ENCODE measurements around the gene BRD3. TPM values are rescaled to one million over a fixed set of nuclear protein-coding genes. Genes with fewer than 3 reads are reported as not detected.
A peak's percentile ranks its signal among the peaks of the same experiment; 100 is the strongest.

Gene BRD3
- total and polyA plus RNA-seq, 12 donors = 5.7 to 34.4 (median 28.9) TPM

DNA sequence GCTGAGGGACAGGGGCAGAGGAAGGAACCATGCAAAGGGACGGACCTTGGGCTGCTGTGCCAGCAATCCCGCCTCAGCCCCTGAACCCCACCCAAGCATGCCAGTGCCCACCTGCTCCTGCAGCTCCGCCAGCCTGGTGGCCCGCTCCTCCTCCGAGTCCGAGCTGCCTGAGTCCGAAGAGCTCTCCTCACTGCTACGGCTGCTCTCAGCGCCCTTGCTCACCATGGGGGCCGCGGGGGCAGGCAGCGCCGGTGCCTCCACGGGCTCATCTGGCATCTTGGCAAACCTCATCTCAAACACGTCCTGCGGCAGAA lies 26.2 kb downstream of the BRD3 start:
- TF ChIP-seq, protein P1, sequence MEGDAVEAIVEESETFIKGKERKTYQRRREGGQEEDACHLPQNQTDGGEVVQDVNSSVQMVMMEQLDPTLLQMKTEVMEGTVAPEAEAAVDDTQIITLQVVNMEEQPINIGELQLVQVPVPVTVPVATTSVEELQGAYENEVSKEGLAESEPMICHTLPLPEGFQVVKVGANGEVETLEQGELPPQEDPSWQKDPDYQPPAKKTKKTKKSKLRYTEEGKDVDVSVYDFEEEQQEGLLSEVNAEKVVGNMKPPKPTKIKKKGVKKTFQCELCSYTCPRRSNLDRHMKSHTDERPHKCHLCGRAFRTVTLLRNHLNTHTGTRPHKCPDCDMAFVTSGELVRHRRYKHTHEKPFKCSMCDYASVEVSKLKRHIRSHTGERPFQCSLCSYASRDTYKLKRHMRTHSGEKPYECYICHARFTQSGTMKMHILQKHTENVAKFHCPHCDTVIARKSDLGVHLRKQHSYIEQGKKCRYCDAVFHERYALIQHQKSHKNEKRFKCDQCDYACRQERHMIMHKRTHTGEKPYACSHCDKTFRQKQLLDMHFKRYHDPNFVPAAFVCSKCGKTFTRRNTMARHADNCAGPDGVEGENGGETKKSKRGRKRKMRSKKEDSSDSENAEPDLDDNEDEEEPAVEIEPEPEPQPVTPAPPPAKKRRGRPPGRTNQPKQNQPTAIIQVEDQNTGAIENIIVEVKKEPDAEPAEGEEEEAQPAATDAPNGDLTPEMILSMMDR (IDR thresholded peaks at IDR 0.05) = no peak
- peaks cover 0 to 10% (median 3%) of the 10 kb centered on the region in 9 donors for H3K4me1 ChIP-seq
- DNase-seq (no peak), ATAC-seq (peak in 1 of 8 donors; percentile 18)
- 93 to 95% methylated on average over 16 of the region's 16 CpGs for WGBS, 2 donors
- H3K27ac ChIP-seq = no peak overlapping the region
- peaks cover 0 to 97% (median 65%) of the 10 kb centered on the region in 9 donors for H3K36me3 ChIP-seq
- intact Hi-C loops (cut with DNase I) = no loop called here
- H3K9me3 ChIP-seq = peaks cover 0 to 25% (median 8%) of the 10 kb centered on the region in 11 donors
- H3K27me3 ChIP-seq = no peaks in the 10 kb centered on the region
- H3K4me3 ChIP-seq = no peak overlapping the region

DNA sequence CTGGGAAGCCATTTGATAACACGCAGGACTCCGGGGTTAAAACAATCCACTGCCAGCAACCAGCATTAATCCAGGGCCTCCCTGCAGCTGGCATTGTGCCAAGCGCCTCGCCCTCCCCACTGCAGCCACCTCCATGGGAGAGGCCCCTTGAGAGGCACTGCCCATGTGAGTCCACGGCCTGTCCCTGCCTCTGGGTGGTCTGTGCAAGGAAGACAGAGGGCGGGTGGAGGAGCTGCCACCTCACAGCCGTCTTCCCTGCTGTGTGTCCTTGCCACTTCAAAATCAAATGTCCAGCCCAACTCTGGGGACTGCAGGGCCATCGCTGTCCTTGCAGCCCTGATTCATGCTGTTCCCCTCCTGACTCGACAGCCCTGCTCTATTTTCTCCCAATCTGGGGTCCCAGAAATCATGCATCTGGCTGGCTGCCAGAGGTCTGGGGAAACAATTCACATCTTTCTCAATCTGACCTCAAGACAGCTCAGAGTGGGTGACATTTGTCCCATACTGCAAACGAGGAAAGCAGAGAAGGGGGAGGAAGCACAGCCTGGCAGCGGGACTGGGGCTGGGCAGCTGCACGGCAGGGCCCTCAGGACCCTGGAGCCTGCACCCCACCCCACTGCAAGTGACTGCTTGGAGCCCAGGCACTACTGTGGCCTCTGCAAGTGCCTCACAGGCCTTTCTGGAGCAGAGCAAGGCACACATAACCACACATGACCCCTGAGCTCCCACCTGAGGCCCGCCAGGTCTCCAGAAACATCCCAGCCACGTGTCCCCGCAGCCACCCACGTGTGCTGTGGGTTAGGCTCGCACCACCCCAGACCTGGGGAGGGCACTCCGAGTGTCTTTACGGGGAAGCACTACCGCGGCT lies 26.8 kb downstream of the BRD3 start:
- Histone ChIP-seq H3K9me3 (peaks cover 0 to 25% (median 8%) of the 10 kb centered on the region in 11 donors), H3K27ac (no peak overlapping the region), H3K4me1 (peaks cover 0 to 9% (median 3%) of the 10 kb centered on the region in 9 donors), H3K4me3 (no peak overlapping the region), H3K36me3 (peaks cover 0 to 97% (median 66%) of the 10 kb centered on the region in 9 donors), H3K27me3 (no peaks in the 10 kb centered on the region)
- no peak for DNase-seq
- TF ChIP-seq, protein P1 (IDR thresholded peaks at IDR 0.05) = no peak
- peak in 2 of 8 donors; percentile 7 to 46 for ATAC-seq
- intact Hi-C loops (cut with DNase I) = no loop called here
- WGBS, 2 donors = 76 to 80% methylated on average over 21 of the region's 21 CpGs

DNA sequence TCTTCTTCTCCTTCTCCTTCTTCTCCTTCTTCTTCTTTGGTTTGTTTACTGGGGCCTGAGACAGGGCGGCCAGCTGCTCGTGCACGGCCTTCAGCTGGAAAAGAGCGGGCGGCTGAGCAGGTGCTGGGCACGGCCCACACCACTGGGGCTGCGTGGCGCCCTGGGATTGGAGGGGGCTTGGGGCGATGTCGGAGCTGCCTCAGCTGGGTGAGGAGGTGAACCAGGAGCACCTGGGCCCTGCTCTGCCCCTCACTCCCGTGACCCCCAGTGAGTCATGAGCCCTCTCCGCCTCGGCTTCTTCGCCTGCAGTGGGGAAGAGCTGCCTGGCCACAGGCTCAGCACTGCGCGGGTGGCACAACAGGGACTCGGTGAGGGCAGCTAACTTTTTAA lies 27.7 kb downstream of the BRD3 start:
- no peak overlapping the region for H3K27ac ChIP-seq
- H3K4me1 ChIP-seq = peaks cover 0 to 9% (median 3%) of the 10 kb centered on the region in 9 donors
- DNase-seq (no peak), ATAC-seq (no peak)
- no peaks in the 10 kb centered on the region for H3K27me3 ChIP-seq
- TF ChIP-seq, protein P1 (IDR thresholded peaks at IDR 0.05) = no peak
- intact Hi-C loops (cut with DNase I) = no loop called here
- peaks cover 0 to 25% (median 8%) of the 10 kb centered on the region in 11 donors for H3K9me3 ChIP-seq
- H3K36me3 ChIP-seq = peaks cover 0 to 97% (median 67%) of the 10 kb centered on the region in 9 donors
- 95 to 99% methylated on average over 17 of the region's 17 CpGs for WGBS, 2 donors
- no peak overlapping the region for H3K4me3 ChIP-seq

DNA sequence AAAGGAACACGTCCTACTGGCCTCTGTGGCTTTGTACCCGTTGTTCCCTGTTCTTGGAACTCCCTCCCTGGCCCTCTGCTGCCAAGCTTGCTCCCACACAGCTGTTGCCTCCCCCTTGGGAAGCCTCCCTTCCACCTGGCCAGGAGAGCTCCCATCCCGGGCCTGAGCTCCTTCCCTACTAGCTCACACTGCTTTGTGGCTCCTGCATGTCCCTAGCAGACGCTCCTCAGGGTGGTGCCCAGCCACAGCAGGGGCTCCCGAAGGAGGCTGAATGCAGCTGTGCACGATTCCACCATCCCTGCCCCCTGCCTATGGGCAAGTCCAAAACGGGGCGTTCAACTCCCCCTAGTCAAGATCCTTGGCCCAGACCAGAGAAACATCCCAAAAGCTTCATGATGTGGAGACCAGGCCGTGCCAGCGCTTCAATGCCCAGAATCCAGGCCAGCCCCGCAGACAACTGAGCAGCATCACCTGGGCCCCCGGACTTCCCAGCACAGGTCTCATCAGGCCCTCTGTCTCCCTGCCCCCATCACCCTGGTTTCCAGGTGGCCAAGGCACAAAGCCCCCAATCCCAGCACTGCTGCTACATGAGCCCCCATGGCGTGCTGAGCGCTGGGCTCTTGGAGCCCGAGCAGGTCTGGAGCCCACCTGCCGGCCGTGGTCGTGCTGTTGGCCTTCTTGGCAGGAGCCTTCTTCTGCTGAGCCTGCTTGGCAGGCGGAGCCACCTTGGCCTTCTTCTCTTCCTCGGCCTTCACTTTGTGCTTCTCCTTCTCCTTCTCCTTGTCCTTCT lies 28.2 kb downstream of the BRD3 start:
- DNase-seq = no peak
- TF ChIP-seq, protein P1 (IDR thresholded peaks at IDR 0.05) = no peak

More for the DNA sequence above, 28.2 kb downstream of the BRD3 start:
- intact Hi-C loops (cut with DNase I) = no loop called here
- WGBS, 2 donors = 91 to 97% methylated on average over 20 of the region's 20 CpGs
- Histone ChIP-seq H3K4me1 (peaks cover 0 to 9% (median 3%) of the 10 kb centered on the region in 9 donors), H3K27me3 (no peaks in the 10 kb centered on the region), H3K36me3 (peaks cover 0 to 97% (median 68%) of the 10 kb centered on the region in 9 donors), H3K9me3 (peaks cover 0 to 25% (median 8%) of the 10 kb centered on the region in 11 donors), H3K27ac (no peak overlapping the region), H3K4me3 (no peak overlapping the region)
- no peak for ATAC-seq
